Heart left ventricle (tissue), 13 donors: ENCODE measurements around the gene TENM3.

ENCODE experiments used
- CTCF ChIP-seq, 12 donors: fragments of 200-600 bp; sonication (generic) in 4 of 12; IDR thresholded peaks; one replicate each; pipeline versions ENCODE4 v1.5.0 to v1.8.0; 2018 to 2022; ENCODE audit warnings: antibody characterized with exemption in 12 of 12, mild to moderate bottlenecking in 5 of 12
- POLR2A ChIP-seq, 2 donors: fragments of 450-650 bp; IDR thresholded peaks; one replicate each; pipeline ENCODE4 v1.6.1; 2017; ENCODE audit warnings: antibody characterized with exemption in 2 of 2, mild to moderate bottlenecking in 2 of 2, moderate library complexity in 2 of 2
- donor health status: ischemic (EF 13 %, LVEDD 7.1; RV severe dilation, severe dysfunction).
- donor health status: DM: no; HTN: yes; CAD: no.
- donor health status: DM: no; HTN: no; CAD: no.
- donor health status: ischemic (EF 25% LVEDD 6.9; RV normal size, moderate dysfunction).
- donor health status: ischemic (EF 25% LVEDD 5.7; RV mildly dilated, moderate dysfunction).
- donor health status: ischemic (EF 35%, LVEDD 5.7; RV mildly dilated, moderate dysfunction).
- donor health status: nonischemic (EF 11% LVEDD 7.7; RV severe dilation, severe dysfunction).
- donor health status: DM: yes; HTN: yes; CAD: no.
- donor health status: PGD.
- donor health status: ischemic (EF 29% LVEDD 5.4; RV normal size, mild dysfunction).
- donor health status: nonischemic (EF 23%, LVEDD 6.1; RV moderate dilation, normal function).

GRCh38 chr4:182839256-182839655 is 596.1 kb downstream of the TENM3 start:
- TF ChIP-seq CTCF (IDR thresholded peaks at IDR 0.05) (no peak), POLR2A (IDR thresholded peaks at IDR 0.05) (no peak)
